PFSK-1 (cell line): Measurements from ENCODE around the gene CCDC138.

Experiments
- POLR2AphosphoS5 ChIP-seq: IDR thresholded peaks from 2 replicates; pipeline ENCODE4 v1.6.1; 2012; ENCODE audit warnings: low read depth, mild to moderate bottlenecking, control low read depth, low read length, moderate library complexity
- REST ChIP-seq, 2 experiments: IDR thresholded peaks; 2 replicates each; pipeline versions ENCODE4 v1.6.1 to v1.8.0; 2011 to 2012; ENCODE audit warnings: low read depth in 2 of 2, low read length in 2 of 2, control low read depth in 1 of 2, inconsistent platforms in 1 of 2, mild to moderate bottlenecking in 1 of 2, moderate library complexity in 1 of 2; ENCODE audit not compliant: insufficient read depth in 1 of 2
- TAF1 ChIP-seq: IDR thresholded peaks from 2 replicates; pipeline ENCODE4 v1.6.1; 2012; ENCODE audit warnings: low read length, control low read depth, borderline replicate concordance; ENCODE audit not compliant: insufficient read depth

GRCh38 chr2:108925286-108925685, 138.7 kb downstream of the CCDC138 start:
- TF ChIP-seq POLR2AphosphoS5 (no peak), REST (IDR thresholded peaks at IDR 0.05; ENCODE audit: insufficient read depth in 1 of 2, low read depth in 2 of 2, low read length in 2 of 2) (no peak), TAF1 (no peak)
